Thyroid gland (tissue), 4 donors: Measurements from ENCODE around the gene SCPEP1.

Source experiments
- POLR2A ChIP-seq, 2 donors: fragments of 450-650 bp; IDR thresholded peaks; one replicate each; pipeline ENCODE4 v1.6.1; 2017; ENCODE audit warnings: antibody characterized with exemption in 2 of 2, mild to moderate bottlenecking in 2 of 2, moderate library complexity in 1 of 2
- TF ChIP-seq, protein P1 (sequence below), 6 experiments: fragments of 200-600 bp in 3 of 6; fragments of 450-650 bp in 3 of 6; sonication (generic) in 3 of 6; IDR thresholded peaks; one replicate each; pipeline ENCODE4 v1.5.1; 2016 to 2019; ENCODE audit warnings: antibody characterized with exemption in 6 of 6, mild to moderate bottlenecking in 2 of 6, inconsistent platforms in 1 of 6, moderate library complexity in 1 of 6

DNA sequence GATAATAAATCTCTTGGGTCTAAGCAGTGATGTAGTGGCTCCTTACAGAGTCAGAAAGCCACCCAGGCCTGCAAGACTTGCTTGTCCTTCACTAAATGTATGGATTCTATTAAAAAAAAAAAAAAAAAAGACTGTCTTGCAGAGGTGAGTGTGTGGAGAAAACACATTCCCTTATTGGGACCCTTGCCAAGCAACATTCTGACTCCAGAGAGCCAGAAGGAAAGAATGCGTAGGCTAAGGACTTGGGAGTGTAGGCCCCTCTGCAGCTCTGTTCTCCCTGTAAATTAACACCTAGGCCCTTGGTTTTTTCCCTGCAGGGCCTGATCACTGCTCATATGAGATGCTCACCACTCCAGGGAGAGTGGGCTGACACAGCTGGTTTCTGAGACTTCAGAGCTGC lies 17.8 kb downstream of the SCPEP1 start:
- TF ChIP-seq, protein P1, sequence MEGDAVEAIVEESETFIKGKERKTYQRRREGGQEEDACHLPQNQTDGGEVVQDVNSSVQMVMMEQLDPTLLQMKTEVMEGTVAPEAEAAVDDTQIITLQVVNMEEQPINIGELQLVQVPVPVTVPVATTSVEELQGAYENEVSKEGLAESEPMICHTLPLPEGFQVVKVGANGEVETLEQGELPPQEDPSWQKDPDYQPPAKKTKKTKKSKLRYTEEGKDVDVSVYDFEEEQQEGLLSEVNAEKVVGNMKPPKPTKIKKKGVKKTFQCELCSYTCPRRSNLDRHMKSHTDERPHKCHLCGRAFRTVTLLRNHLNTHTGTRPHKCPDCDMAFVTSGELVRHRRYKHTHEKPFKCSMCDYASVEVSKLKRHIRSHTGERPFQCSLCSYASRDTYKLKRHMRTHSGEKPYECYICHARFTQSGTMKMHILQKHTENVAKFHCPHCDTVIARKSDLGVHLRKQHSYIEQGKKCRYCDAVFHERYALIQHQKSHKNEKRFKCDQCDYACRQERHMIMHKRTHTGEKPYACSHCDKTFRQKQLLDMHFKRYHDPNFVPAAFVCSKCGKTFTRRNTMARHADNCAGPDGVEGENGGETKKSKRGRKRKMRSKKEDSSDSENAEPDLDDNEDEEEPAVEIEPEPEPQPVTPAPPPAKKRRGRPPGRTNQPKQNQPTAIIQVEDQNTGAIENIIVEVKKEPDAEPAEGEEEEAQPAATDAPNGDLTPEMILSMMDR (IDR thresholded peaks at IDR 0.05) = no peak
- no peak for TF ChIP-seq POLR2A (IDR thresholded peaks at IDR 0.05)
